Testis (tissue), 3 donors: ENCODE data around the gene LYSMD1. TPM values are rescaled to one million over a fixed set of nuclear protein-coding genes. Genes with fewer than 3 reads are reported as not detected.
"Not testable (repeated sequence)": the region's sequence is repeated elsewhere in the genome, so short reads cannot be mapped to it uniquely, and the experiment has no call there.

Experiments
- DNase-seq: peaks from one replicate; pipeline ENCODE4 v3.0.0-alpha.2; 2019
- H3K27ac ChIP-seq, 2 donors: fragments of 200-600 bp; sonication (generic); one replicate each; pipeline ENCODE4 v1.5.1; 2019
- H3K27me3 ChIP-seq: fragments of 200-600 bp; sonication (generic); one replicate; pipeline ENCODE4 v1.5.1; 2019
- H3K36me3 ChIP-seq: fragments of 200-600 bp; sonication (generic); one replicate; pipeline ENCODE4 v1.5.1; 2017; ENCODE audit warnings: low read depth; ENCODE audit errors: missing control alignments
- H3K4me1 ChIP-seq: fragments of 200-600 bp; sonication (generic); one replicate; pipeline ENCODE4 v1.5.1; 2019
- H3K4me3 ChIP-seq, 2 donors: fragments of 200-600 bp; sonication (generic); one replicate each; pipeline ENCODE4 v1.5.1; 2017 to 2019
- H3K9me3 ChIP-seq: fragments of 200-600 bp; sonication (generic); one replicate; pipeline ENCODE4 v1.5.1; 2017
- POLR2A ChIP-seq: fragments of 450-650 bp; IDR thresholded peaks from one replicate; pipeline ENCODE4 v1.6.1; 2017; ENCODE audit warnings: antibody characterized with exemption, mild to moderate bottlenecking, moderate library complexity
- WGBS, 2 donors: methylation state at CpG; one replicate each; pipeline ENCODE4 v1.1.5; 2018; 5-methylcytosine and 5-hydroxymethylcytosine counted together
- intact Hi-C: fragments of 100-400 bp; cut with DNase I; formaldehyde crosslinking; loops from one replicate; pipeline ENCODE4 v1.15.1; 2023; ENCODE audit warnings: low total_unique reads
- polyA plus RNA-seq: library from polyadenylated mRNA; stranded (reverse); fragments of 350-450 nt; fragmentation: Illumina TruSeq; extraction: RNeasy Lipid Tissue Mini Kit (QIAGEN cat#74804); gene quantifications from one replicate; pipeline ENCODE4 v1.2.3, GENCODE V29; 2014; ENCODE audit warnings: low read depth, low replicate concordance; ENCODE audit not compliant: insufficient read depth
- total RNA-seq, 2 donors: library from RNA; depleted of rRNA; stranded (reverse); fragments of >200 nt; gene quantifications; one replicate each; pipeline ENCODE4 v1.2.3, GENCODE V29; 2016
- TF ChIP-seq, protein P1 (sequence below), 3 experiments: fragments of 450-650 bp in 2 of 3; fragments of 200-600 bp in 1 of 3; sonication (generic) in 1 of 3; IDR thresholded peaks; one replicate each; pipeline ENCODE4 v1.5.1; 2016 to 2019; ENCODE audit warnings: antibody characterized with exemption in 3 of 3, mild to moderate bottlenecking in 2 of 3, moderate library complexity in 1 of 3

LYSMD1 gene
- total and polyA plus RNA-seq, 3 donors from 2014 or later: 9.5 to 17.0 (median 14.9) TPM

DNA sequence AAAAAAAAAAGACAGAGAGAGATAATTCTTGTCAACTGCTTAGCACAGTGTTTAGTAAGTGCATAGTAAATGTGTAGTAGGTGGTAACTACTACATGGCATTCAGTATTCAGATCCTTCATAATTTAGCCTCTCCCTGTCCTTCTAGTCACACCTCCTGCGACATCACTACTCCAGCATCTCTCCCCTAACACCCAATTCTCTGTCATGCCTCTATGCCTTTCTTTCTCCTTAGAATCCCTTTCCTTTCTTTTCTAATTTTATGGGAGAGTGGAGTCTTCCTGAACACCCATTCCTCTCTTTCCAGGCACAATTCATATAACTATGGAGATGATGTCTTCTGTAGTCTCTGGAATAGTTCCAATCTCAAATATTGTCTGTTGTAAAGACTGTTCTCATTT lies 28.2 kb upstream of the LYSMD1 start:
- no peak for DNase-seq
- H3K4me3 ChIP-seq: no peak overlapping the region
- H3K36me3 ChIP-seq: no peaks in the 10 kb centered on the region
- H3K9me3 ChIP-seq: no peaks in the 10 kb centered on the region
- H3K27ac ChIP-seq: no peak overlapping the region
- TF ChIP-seq POLR2A: no peak
- TF ChIP-seq, protein P1, sequence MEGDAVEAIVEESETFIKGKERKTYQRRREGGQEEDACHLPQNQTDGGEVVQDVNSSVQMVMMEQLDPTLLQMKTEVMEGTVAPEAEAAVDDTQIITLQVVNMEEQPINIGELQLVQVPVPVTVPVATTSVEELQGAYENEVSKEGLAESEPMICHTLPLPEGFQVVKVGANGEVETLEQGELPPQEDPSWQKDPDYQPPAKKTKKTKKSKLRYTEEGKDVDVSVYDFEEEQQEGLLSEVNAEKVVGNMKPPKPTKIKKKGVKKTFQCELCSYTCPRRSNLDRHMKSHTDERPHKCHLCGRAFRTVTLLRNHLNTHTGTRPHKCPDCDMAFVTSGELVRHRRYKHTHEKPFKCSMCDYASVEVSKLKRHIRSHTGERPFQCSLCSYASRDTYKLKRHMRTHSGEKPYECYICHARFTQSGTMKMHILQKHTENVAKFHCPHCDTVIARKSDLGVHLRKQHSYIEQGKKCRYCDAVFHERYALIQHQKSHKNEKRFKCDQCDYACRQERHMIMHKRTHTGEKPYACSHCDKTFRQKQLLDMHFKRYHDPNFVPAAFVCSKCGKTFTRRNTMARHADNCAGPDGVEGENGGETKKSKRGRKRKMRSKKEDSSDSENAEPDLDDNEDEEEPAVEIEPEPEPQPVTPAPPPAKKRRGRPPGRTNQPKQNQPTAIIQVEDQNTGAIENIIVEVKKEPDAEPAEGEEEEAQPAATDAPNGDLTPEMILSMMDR (IDR thresholded peaks at IDR 0.05): no peak
- no peaks in the 10 kb centered on the region for H3K27me3 ChIP-seq
- H3K4me1 ChIP-seq: peaks cover 22% of the 10 kb centered on the region
- intact Hi-C loops: loop anchor here (5.0 kb wide), 1 partner anchor 153 kb away; the partner anchor contains the start of gene RFX5
- 78 to 85% methylated on average over 1 of the region's 1 CpG for WGBS, 2 donors

DNA sequence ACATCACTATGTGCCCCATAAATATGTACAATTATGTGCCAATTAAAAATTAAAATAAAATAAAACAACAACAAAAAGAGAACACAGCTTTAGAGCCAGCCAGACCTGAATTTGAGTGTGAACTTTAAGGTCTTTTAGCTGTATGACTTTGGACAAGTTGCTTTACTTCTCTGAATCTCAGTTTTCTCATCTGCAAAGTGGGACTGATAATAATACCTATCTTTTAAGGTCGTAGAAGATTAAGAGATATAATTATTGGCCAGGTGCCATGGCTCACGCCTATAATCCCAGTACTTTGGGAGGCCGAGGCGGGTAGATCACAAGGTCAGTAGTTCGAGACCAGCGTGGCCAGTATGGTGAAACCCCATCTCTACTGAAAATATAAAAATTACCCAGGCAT lies 27.6 kb upstream of the LYSMD1 start:
- WGBS, 2 donors: 74 to 76% methylated on average over 6 of the region's 6 CpGs
- H3K4me3 ChIP-seq: no peak overlapping the region
- TF ChIP-seq POLR2A: no peak
- TF ChIP-seq, protein P1 (IDR thresholded peaks at IDR 0.05): no peak
- H3K9me3 ChIP-seq: no peaks in the 10 kb centered on the region
- H3K27me3 ChIP-seq: no peaks in the 10 kb centered on the region
- no peak for DNase-seq
- H3K4me1 ChIP-seq: peaks cover 27% of the 10 kb centered on the region
- no peak overlapping the region for H3K27ac ChIP-seq
- intact Hi-C loops: loop anchor here (5.0 kb wide), 1 partner anchor 154 kb away; the partner anchor contains the start of gene RFX5
- H3K36me3 ChIP-seq: no peaks in the 10 kb centered on the region

DNA sequence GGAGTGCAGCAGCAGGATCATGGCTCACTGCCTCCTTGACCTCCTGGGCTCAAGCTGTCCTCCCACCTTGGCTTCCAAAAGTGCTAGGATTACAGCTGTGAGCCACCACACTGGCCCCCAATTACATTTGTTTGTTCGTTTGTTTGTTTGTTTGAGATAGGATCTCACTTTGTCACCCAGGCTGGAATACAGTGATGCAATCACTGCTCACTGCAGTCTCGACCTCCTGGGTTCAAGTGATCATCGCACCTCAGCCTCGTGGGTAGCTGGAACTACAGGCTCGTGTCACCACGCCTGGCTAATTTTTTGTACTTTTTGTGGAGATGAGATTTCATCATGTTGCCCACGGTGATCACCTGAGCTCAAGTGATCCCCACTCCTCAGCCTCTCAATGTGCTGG lies 26.3 kb upstream of the LYSMD1 start:
- no peak for DNase-seq
- intact Hi-C loops: loop anchor here (5.0 kb wide), 1 partner anchor 155 kb away; the partner anchor contains the start of gene RFX5
- TF ChIP-seq, protein P1 (IDR thresholded peaks at IDR 0.05): no peak
- TF ChIP-seq POLR2A: no peak
- no peaks in the 10 kb centered on the region for H3K27me3 ChIP-seq
- 74 to 86% methylated on average over 7 of the region's 7 CpGs for WGBS, 2 donors
- no peak overlapping the region for H3K27ac ChIP-seq
- H3K4me1 ChIP-seq: peaks cover 25% of the 10 kb centered on the region
- no peaks in the 10 kb centered on the region for H3K36me3 ChIP-seq
- no peak overlapping the region for H3K4me3 ChIP-seq
- H3K9me3 ChIP-seq: no peaks in the 10 kb centered on the region

DNA sequence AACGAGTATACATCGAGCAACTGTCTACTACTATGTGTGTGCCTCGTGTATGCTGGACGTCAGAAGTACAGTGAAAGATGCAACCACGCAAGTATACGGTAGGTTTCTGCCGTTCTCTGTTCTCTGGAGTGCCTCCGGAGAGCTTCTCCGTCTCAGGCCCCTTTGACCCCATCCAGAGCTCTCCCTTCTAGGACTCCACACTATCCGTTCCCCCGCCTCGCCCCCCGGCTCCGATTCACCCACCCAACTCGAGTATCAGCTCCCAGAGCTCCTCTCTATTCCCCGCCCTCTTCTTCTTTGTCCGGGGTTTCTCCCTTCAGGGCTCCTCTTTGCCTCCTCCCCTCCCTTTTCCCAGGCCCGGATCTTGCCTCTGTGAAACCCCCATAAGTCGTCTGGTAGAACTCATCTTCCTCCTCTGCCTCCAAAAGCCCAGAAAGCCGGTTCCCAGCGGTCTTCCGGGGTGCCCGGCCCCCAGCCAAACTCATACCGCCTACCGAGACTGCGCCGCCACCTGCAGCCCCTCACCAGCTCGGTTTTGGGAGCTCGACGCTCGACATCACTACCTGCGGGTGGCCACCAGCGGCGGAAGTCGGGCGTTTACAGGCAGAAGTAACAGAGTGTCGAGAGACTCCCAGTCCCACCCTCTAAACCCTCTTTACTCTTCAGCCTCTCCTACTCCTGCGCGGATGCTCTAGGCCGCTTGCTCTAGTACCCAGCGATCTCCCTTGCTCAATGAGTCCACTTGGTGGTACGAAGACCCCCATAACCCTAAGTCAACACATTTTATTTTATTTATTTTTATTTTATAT lies 24.1 kb upstream of the LYSMD1 start, which contains the start of gene VPS72:
TSS of gene VPS72 (minus strand) at position 561 of the 809 bp plus-strand sequence. CDS start at position 485, 76 bp downstream.
- TF ChIP-seq, protein P1 (IDR thresholded peaks at IDR 0.05): peak; percentile 14 to 51 (median 33)
- no peak for TF ChIP-seq POLR2A
- intact Hi-C loops: loop anchor here (5.0 kb wide), 1 partner anchor 157 kb away; the partner anchor contains the start of gene RFX5
- H3K27me3 ChIP-seq: no peaks in the 10 kb centered on the region
- peak within 1 kb of the TSS; percentile 75 to 84 for H3K27ac ChIP-seq
- no peaks in the 10 kb centered on the region for H3K9me3 ChIP-seq
- peak within 1 kb of the TSS; percentile 81 to 91 for H3K4me3 ChIP-seq
- H3K4me1 ChIP-seq: peaks cover 17% of the 10 kb centered on the region
- H3K36me3 ChIP-seq: no peaks in the 10 kb centered on the region
- 0 to 1% methylated on average over 42 of the region's 42 CpGs for WGBS, 2 donors
- peak; percentile 95 for DNase-seq

DNA sequence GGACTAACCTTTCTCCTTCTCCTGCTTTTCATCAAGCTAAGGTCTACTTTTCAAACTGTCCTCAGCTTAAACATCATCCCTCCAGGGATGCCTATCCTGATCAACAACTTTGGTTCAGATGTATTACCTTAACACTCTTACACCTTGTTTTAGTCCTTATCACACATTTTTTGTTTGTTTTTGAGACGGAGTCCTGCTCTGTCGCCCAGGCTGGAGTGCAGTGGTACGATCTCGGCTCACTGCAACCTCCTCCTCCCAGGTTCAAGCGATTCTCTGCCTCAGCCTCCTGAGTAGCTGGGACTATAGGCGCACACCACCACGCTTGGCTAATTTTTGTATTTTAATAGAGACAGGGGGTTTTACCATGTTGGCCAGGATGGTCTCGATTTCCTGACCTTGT lies 23.0 kb upstream of the LYSMD1 start:
- DNase-seq, intact Hi-C loops, H3K27me3 ChIP-seq, H3K9me3 ChIP-seq, H3K27ac ChIP-seq, H3K36me3 ChIP-seq: not testable (repeated sequence)
- H3K4me3 ChIP-seq: peak overlapping the region in 1 of 2 donors; percentile 91
- peaks cover 17% of the 10 kb centered on the region for H3K4me1 ChIP-seq
- 49 to 60% methylated on average over 8 of the region's 8 CpGs for WGBS, 2 donors
